IMR-90 (cell line): ENCODE measurements around the gene OR4C13.
"Not testable (repeated sequence)": the region's sequence is repeated elsewhere in the genome, so short reads cannot be mapped to it uniquely, and the experiment has no call there.

Experiments used
- BHLHE40 ChIP-seq: fragments of 150-350 bp; IDR thresholded peaks from 2 replicates; pipeline ENCODE4 v1.6.1; 2016; ENCODE audit warnings: mild to moderate bottlenecking, low read depth, low read length
- MXI1 ChIP-seq: IDR thresholded peaks from 2 replicates; pipeline ENCODE4 v1.6.1; 2012; ENCODE audit warnings: low read depth, mild to moderate bottlenecking, low read length, moderate library complexity, borderline replicate concordance
- POLR2A ChIP-seq: IDR thresholded peaks from 2 replicates; pipeline ENCODE4 v1.6.1; 2012; ENCODE audit warnings: mild to moderate bottlenecking, low read depth, low read length
- RAD21 ChIP-seq: IDR thresholded peaks from 2 replicates; pipeline ENCODE4 v1.6.1; 2012; ENCODE audit warnings: low read length, improper control_type of control experiment
- RCOR1 ChIP-seq: IDR thresholded peaks from 2 replicates; pipeline ENCODE4 v1.6.1; 2012; ENCODE audit warnings: mild to moderate bottlenecking, low read length, improper control_type of control experiment; ENCODE audit not compliant: insufficient replicate concordance
- RFX5 ChIP-seq: IDR thresholded peaks from 2 replicates; pipeline ENCODE4 v1.8.0; 2012; ENCODE audit warnings: low read depth, mild to moderate bottlenecking, low read length, moderate library complexity
- SMC3 ChIP-seq: fragments of 150-350 bp; IDR thresholded peaks from 2 replicates; pipeline ENCODE4 v1.6.1; 2016; ENCODE audit warnings: low read depth, mild to moderate bottlenecking, antibody characterized with exemption, low read length, moderate library complexity
- TF ChIP-seq, protein P1 (sequence below): conservative IDR thresholded peaks from 2 replicates; pipeline ENCODE4 v1.5.1; 2012; ENCODE audit warnings: mild to moderate bottlenecking, low read depth, low read length, improper control_type of control experiment
- TF ChIP-seq, protein P2 (sequence below): fragments of 150-350 bp; IDR thresholded peaks from 2 replicates; pipeline ENCODE4 v1.6.1; 2016; ENCODE audit warnings: low read depth, mild to moderate bottlenecking, low read length, moderate library complexity, borderline replicate concordance

DNA sequence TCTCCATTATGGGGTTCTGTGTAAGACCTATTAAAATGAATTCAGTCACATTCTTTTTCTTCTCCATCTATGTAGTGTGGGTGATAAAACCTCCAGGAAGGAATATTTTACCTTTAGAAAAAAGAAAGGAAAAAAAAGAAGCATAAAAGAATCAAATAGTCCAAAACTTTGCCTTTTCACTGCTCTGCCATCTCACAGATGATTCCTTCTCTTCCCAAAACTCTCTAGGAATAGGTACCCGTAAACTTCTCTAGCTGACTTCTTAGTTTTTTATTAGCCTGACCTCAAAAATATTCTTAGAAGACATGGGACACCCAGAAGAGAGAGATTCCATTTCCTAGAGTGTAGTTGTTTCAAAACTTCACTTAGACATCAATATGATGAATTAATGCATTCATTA is 30.2 kb downstream of the OR4C13 start, which contains the start of gene OR4C12:
- TF ChIP-seq, protein P1, sequence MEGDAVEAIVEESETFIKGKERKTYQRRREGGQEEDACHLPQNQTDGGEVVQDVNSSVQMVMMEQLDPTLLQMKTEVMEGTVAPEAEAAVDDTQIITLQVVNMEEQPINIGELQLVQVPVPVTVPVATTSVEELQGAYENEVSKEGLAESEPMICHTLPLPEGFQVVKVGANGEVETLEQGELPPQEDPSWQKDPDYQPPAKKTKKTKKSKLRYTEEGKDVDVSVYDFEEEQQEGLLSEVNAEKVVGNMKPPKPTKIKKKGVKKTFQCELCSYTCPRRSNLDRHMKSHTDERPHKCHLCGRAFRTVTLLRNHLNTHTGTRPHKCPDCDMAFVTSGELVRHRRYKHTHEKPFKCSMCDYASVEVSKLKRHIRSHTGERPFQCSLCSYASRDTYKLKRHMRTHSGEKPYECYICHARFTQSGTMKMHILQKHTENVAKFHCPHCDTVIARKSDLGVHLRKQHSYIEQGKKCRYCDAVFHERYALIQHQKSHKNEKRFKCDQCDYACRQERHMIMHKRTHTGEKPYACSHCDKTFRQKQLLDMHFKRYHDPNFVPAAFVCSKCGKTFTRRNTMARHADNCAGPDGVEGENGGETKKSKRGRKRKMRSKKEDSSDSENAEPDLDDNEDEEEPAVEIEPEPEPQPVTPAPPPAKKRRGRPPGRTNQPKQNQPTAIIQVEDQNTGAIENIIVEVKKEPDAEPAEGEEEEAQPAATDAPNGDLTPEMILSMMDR = not testable (repeated sequence)
- TF ChIP-seq, protein P2, sequence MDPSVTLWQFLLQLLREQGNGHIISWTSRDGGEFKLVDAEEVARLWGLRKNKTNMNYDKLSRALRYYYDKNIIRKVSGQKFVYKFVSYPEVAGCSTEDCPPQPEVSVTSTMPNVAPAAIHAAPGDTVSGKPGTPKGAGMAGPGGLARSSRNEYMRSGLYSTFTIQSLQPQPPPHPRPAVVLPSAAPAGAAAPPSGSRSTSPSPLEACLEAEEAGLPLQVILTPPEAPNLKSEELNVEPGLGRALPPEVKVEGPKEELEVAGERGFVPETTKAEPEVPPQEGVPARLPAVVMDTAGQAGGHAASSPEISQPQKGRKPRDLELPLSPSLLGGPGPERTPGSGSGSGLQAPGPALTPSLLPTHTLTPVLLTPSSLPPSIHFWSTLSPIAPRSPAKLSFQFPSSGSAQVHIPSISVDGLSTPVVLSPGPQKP = not testable (repeated sequence)
- not testable (repeated sequence) for TF ChIP-seq POLR2A, RFX5, RAD21, BHLHE40, MXI1, SMC3, RCOR1
